NCI-H524 (cell line): ENCODE data around the gene SLC40A1.
A peak's percentile ranks its signal among the peaks of the same experiment; 100 is the strongest.
"Not testable (repeated sequence)": the region's sequence is repeated elsewhere in the genome, so short reads cannot be mapped to it uniquely, and the experiment has no call there.

ENCODE experiments used
- DNase-seq, 2 experiments: peaks; one replicate each; lab custom pipeline; 2025; lab: John Stamatoyannopoulos, UW

The SLC40A1 gene, protein sequence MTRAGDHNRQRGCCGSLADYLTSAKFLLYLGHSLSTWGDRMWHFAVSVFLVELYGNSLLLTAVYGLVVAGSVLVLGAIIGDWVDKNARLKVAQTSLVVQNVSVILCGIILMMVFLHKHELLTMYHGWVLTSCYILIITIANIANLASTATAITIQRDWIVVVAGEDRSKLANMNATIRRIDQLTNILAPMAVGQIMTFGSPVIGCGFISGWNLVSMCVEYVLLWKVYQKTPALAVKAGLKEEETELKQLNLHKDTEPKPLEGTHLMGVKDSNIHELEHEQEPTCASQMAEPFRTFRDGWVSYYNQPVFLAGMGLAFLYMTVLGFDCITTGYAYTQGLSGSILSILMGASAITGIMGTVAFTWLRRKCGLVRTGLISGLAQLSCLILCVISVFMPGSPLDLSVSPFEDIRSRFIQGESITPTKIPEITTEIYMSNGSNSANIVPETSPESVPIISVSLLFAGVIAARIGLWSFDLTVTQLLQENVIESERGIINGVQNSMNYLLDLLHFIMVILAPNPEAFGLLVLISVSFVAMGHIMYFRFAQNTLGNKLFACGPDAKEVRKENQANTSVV

DNA sequence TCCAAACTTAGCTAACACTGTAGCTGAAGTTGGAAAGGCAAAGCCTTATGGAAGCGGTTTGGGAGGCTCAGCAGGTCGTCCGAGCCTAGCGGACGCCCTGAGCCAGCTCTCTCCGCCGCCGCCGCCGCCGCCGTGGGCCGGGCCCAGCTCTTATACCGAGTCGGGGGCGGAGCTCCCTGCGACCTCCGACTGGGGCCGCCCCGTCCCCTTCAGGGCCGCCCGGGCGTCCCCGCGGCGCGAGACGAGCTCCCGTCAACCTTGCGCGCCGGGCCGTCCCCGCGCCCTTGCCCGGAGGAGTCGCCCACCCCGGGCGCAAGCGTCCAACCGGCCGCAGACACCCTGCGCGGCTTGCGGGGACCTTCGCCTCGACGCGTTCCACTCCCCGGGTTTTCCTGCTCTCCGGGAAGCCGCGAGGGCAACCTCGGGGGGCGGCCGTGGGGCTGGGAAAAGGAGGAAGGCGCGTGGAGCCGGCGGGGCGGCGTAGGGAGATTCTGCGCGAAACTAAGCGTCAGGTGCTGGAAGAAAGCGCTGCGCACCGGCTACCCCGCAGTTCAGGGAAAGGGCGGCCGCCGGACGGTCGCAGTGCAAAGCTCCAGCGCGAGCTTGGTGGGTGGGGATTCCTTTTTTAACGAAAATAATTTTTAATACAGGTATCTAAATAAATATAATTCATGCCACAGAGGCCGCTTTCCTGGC lies at the start of gene SLC40A1:
Gene SLC40A1 (minus strand): TSS at position 129 of the 696 bp plus-strand sequence. CDS start 326 bp downstream, outside the sequence.
- peak; percentile 63 to 81 for DNase-seq

DNA sequence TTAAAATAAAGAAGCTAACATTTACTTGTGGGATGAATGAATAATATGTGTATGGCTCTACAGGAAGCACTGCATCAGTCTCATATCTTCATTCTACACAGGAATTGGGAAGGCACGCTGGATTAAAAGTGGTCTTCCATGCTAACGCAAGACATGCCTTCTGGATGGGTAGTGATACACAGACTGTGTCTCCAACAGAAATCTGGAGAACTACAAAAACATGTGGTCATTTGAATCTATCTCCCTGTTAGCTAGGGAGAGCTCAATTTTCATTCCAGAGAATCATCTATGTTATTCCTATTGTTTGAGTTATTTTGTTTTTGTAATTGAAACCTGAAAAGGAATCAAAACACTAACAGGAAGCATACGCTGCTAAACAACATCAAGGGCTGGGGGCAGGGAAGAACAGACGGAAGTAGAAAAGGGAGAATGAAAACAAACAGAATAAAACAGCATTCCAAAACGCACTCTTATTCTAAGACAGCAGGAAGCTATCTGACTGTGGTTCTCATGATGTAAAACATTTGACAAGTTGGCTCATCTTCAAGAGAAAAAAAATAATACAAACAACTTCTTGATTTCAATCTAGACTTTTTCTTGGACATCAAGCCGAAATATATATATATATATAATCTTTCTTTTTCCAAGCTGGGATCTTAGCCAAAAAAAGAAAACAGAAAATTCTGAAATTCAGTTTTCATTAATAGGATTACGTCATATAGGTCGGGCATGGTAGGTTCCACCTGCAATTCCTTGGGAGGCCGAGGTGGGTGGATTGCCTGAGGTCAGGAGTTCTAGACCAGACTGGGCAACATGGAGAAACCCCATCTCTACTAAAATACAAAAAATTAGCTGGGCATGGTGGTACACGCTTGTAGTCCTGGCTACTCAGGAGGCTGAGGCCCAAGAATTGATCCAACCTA lies 49.2 kb upstream of the SLC40A1 start:
- DNase-seq: no peak

- DNase-seq: no peak
Measured at GRCh38 chr2:189628817-189629530, 48.4 kb upstream of the SLC40A1 start.

- DNase-seq: no peak
Measured at GRCh38 chr2:189627789-189628188, 47.2 kb upstream of the SLC40A1 start.

DNA sequence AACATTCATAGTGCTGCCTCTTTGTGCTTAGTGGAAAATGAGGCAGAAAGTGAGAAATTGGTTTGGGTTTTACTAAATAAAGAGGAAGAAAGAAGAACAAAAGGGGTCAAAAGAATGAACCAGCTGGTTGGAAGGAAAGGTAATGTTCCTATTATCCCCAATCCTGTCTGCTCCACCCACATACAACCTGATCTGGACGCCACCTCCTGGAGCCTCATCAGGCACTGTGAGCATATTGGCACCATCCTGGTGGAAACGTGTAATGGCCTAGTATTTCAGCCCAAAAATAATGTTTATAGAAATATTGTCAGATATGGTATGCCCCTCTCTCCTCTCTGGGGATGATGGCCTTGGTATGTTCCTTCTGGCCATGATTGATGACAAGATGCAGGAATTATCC lies 45.0 kb upstream of the SLC40A1 start:
- DNase-seq: no peak

- no peak for DNase-seq
Measured at GRCh38 chr2:189624648-189625355, 44.2 kb upstream of the SLC40A1 start.

GRCh38 chr2:189623049-189623448 lies 42.5 kb upstream of the SLC40A1 start:
- no peak for DNase-seq

DNA sequence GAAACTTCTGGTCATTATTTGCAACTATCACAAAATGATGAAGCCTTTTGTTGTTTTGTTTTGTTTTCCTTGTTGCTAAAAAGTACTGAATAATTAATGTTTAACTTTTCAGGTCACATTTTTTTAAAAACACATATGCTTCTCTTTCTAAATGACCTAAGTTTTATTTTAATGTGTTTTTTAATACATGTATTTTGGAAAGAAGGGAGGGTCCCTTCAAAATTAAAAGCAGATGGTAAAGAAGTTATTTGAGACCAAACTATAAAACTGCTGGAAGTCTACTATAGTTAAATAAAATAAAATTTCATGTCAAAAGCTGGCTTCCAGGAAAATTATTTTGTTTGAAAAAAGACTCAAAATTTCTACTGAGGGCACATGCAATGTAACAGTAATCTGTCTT lies 41.2 kb upstream of the SLC40A1 start:
- no peak for DNase-seq

- DNase-seq: no peak
Measured at GRCh38 chr2:189618197-189618596, 37.6 kb upstream of the SLC40A1 start.

GRCh38 chr2:189614585-189614984 lies 34.0 kb upstream of the SLC40A1 start:
- DNase-seq: no peak

GRCh38 chr2:189613650-189614420 lies 33.2 kb upstream of the SLC40A1 start:
- peak in 1 of 2 experiments; percentile 1 for DNase-seq

GRCh38 chr2:189613077-189613636 lies 32.6 kb upstream of the SLC40A1 start:
- DNase-seq: no peak

GRCh38 chr2:189610700-189611099 lies 30.1 kb upstream of the SLC40A1 start:
- no peak for DNase-seq

- no peak for DNase-seq
Measured at GRCh38 chr2:189609853-189610252, 29.3 kb upstream of the SLC40A1 start.

- DNase-seq: no peak
Measured at GRCh38 chr2:189609423-189609816, 28.8 kb upstream of the SLC40A1 start.

DNA sequence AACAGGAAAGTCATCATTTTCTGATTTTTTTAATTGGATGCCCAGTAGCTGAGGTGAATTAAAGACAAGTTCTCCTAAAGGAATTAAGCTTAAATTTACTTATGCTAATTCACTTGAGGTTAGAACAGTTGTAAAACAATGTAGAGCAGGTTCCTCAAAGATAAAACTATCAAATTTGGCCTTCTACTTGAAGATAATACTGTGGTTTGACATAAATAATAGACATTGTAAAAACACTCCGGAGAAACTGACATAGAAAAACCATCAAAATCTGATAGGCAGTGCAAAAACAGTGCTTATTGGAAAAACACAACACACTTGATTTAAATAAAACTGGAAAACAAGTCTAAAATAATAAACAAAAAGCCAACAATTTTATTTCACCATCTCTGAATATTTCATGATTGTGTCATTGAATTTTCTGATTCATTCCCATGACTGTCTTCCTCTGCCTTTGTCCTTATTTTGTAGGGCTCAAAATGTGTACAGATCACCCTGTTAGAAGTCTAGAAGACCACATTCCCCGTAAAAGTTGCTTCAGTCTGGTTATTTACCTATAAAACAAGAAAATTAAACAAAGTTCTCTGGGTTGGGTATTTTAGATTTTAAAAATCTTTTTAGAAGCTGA lies 28.3 kb upstream of the SLC40A1 start:
- DNase-seq: no peak

DNA sequence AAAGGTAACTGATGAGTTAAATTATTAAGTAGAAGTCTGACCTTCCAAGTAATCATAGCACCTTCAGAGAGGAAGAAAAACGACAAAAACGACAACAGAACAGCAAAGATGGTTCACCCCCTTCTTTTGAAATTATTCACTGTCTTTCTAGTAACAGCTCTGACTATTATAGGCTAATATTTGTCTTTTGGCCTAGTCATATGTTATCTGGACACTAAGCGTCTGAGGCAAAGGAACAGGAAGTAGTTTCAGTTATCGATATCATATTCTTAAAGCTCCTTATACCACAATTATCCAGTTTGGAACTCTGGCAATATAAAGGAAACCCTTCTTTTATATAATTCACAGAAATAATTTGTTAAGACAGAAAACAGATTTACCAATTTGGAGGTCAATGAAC lies 27.6 kb upstream of the SLC40A1 start:
- no peak for DNase-seq

- DNase-seq: no peak
Measured at GRCh38 chr2:189602233-189602632, 21.6 kb upstream of the SLC40A1 start.

DNA sequence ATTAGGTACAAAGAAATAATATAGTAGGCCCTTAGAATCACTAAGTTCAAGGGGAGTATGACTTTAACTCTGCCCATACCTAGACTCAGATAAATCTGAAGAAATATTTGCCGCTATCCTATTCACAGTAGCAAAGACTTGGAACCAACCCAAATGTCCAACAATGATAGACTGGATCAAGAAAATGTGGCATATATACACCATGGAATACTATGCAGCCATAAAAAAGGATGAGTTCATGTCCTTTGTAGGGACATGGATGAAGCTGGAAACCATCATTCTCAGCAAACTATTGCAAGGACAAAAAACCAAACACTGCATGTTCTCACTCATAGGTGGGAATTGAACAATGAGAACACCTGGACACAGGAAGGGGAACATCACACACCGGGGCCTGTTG lies 21.1 kb upstream of the SLC40A1 start:
- not testable (repeated sequence) for DNase-seq
